ENCODE data around the gene CDH4.

The CDH4 gene

GRCh38 chr20:61766921-61767610 is 515.0 kb downstream of the CDH4 start:
- DNase-seq (ENCODE audit: low read depth) = no peak

- DNase-seq (ENCODE audit: low read depth) = no peak
Observed at GRCh38 chr20:61767761-61768494, 515.9 kb downstream of the CDH4 start.

DNA sequence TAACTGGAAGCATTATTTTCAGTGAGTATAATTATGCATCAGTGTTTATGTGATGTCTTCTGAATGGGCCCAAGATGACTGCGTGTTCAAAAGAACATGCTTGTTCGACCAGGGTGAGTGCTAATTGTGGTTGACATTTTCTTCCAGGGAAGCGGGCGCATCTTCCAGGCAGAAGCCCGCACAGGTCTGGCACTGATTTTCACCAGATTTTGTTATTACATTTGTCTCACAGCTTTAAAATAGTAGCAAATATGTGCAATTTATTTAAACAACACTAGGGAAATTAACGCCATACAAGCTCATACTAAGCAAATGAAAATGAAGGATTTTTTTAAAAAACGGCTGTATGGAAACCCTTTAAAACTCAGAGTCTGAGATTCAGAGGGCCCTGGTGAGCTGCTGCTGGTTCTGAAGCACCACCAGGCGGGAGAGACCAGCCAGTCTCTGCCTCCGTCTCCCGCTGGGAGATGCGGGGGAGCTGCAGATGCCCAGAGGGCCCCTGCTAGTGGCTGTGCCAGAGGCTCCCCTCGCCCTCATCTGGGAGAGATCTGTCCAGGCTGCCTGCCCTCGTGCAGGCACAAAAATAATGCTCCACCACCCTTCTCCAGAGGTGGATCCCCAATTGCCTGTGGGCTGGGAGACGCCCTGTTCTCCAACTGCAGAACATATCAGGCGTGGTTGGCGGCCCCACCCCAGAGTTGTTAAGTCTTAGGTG is 516.7 kb downstream of the CDH4 start:
- no peak for DNase-seq (ENCODE audit: low read depth)

GRCh38 chr20:61769286-61769832 is 517.3 kb downstream of the CDH4 start:
- DNase-seq (ENCODE audit: low read depth) = no peak

DNA sequence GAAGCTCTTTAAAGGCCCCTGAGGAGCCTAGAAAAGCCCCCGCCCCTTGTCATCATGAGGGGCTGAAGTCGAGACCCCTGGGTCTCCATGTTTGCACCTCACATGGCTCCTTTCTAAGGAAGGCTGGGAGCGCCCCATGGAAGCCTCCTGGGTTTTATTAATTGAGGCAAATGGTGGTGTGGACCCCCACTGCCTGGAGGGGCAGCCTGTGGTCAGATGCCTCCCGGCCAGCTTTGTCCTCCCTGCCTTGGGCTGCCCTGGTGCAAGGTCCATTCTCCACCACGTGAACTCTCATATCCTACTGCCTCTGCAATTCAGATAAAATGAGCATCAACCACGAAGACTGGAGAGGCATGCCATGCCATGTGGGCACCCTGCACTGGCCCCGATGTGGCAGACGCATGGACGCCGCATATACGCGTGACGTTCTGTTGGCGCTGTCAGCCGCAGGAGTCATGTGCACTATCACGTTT is 518.1 kb downstream of the CDH4 start:
- DNase-seq (ENCODE audit: low read depth) = no peak

GRCh38 chr20:61771805-61772350 is 519.8 kb downstream of the CDH4 start:
- DNase-seq (ENCODE audit: low read depth) = no peak

DNA sequence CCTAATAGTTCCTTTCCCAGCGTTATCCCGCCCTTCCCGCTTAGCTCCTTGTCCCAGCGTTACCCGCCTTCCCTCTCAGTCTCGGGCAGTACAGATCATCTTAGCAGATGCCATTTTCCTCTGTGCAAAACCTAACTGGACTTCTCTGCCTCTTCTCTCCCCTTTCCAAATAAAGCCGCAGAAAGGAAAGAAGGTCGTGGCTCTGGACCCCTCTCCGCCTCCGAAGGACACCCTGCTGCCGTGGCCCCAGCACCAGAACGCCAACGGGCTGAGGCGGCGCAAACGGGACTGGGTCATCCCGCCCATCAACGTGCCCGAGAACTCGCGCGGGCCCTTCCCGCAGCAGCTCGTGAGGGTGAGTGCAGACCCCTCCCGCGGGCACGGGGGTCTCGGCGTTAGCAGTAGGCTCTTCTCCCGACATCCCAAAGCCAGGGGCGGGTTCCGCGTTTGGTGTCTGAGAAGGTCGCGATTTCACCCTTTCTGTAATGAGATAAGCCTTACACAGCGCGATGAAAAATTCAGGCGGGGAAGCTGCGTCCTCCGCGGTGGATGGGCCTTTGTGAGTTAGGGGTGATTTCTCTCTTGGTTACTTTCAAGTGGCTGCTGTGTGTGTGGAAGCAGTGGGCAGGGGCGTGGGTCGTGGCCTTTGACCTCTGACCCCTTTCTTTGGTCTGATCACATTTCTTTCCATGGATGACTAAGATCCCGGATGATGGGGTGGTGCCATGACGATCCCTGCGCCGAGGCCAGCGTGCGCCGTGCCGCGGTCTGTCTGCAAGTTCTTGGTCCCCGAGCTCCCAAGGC is 521.0 kb downstream of the CDH4 start:
- DNase-seq (ENCODE audit: low read depth) = no peak

DNA sequence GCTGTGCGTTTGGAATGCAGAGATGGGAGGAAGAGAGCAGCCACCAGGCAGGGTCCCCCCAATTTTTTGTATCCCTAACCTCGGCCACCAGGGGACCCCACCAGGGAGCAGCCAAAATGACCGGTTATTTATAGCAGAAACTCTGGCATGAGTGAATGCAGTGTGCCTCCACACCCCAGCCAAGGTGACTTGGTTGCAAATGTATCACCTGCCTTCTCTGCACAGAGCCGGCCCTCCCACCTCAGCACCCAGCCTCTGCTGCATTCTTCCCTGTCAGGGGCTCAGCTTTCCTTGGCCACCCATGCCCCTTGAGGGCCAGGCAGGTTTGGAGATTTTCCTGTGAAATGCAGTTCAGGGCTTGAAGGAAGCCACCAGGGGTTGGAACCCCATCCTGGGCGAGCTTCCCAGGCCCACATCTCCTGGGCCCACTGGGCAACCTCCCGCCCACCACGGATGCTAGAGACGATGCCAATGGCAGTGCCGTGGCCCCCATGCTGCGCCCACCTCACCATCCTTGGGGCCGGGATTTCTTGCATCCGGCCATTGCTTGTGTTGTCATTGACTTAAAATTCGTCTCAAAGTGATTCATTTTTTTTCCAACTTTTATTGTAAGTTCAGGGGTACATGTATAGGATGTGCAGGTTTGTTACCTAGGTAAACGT is 522.0 kb downstream of the CDH4 start:
- DNase-seq (ENCODE audit: low read depth) = no peak

DNA sequence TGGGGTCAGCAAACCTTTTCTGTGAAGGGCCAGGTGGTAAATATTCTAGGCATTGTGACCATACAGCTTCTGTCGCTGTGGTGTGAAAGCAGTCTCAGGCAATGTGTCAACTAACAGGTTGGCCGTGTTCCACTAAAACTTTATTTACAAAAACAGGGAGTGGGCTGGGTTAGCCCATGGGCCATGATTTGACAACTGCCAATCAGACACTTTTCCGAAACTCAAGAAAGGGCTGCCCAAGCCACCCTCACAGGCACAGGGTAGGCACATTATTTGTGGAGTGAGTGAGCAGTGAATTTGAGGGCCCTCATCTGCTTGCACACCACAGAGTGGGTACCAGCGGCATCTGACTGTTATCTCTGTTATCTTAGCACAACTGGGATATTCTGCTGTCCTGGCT is 523.4 kb downstream of the CDH4 start:
- DNase-seq (ENCODE audit: low read depth) = no peak

DNA sequence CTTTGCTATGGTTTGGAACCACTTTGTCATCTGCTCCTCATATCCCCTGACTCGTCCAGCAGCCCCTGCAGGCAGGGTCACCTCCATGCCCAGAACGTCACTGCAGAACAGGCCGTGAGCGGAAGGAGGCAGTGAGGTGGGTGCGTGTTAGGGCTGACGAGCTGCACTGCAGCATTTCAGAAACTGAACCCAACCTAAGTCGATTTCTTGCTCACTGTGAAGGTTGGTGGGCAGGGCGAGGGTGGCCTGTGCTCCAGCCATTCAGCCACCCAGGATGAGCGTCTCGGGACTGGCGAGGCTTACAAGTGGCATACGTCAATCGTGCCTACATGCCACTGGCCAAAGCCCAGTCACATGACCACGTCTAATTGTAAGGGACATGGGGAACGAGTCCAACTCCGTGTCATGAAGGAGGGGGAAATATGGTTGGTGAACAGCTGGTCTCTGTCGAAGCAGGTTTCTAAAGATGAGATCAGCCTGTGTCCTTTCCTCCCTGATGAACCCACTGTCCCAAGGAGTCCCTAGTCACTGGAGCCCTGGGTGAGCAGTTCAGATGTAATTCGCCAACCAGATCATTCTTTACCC is 524.5 kb downstream of the CDH4 start:
- no peak for DNase-seq (ENCODE audit: low read depth)

GRCh38 chr20:61777773-61778494 is 525.9 kb downstream of the CDH4 start:
- no peak for DNase-seq (ENCODE audit: low read depth)

DNA sequence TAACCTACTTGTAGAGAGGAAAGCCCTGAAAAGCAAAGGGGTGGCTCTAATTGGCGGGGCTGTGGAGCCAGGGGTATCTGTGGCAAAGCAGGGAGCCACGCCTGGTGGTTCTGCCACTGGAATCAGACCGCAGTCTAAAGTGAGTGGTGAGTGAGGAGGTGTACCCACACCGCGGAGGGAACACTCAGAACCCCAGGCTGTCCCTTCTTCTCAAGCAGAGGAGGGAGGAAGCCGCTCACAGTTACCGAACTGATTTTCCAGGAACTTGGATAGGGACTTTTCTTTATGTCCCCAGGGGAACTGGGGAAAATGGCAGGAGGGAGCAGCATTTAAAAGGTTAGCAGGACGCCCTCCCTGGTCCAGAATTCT is 526.4 kb downstream of the CDH4 start:
- DNase-seq (ENCODE audit: low read depth) = no peak

DNA sequence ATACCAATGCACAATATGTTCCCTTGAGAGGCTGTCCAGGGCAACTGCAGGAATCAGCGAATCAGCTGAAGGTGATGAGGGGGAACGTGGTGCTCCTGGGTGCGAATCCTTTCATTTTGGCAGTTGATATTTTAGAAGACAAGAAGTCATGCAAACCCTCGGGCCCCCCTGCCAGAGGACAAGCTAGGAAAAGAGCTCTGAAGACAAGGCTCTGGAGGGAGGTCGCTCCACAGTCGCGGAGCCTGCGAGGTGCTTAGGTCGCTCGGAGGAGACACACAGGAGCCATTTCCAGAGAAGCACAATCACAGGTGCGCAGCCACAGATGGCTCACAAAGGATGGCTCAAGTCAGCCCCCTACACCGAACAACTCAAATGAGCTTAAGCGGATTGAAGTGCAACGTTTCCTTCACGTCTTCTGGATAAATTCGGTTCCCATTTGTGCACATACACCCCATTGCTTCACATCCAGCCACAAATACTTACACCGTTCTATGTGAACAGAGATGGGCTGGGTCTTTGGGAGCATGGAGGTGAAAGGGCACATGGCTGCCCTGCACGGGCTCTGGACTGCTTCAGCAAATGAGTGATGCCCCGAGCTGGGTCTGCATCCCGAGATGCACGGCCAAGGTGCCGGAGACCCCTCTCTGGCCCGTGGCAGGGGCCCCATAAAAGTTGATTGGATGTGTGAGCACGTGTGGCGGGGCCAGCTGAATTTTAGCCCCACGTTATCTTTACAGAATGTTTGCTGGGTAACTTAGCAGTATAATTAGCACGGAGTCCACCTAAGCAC is 527.3 kb downstream of the CDH4 start:
- no peak for DNase-seq (ENCODE audit: low read depth)

- no peak for DNase-seq (ENCODE audit: low read depth)
Observed at GRCh38 chr20:61780066-61780465, 528.0 kb downstream of the CDH4 start.

DNA sequence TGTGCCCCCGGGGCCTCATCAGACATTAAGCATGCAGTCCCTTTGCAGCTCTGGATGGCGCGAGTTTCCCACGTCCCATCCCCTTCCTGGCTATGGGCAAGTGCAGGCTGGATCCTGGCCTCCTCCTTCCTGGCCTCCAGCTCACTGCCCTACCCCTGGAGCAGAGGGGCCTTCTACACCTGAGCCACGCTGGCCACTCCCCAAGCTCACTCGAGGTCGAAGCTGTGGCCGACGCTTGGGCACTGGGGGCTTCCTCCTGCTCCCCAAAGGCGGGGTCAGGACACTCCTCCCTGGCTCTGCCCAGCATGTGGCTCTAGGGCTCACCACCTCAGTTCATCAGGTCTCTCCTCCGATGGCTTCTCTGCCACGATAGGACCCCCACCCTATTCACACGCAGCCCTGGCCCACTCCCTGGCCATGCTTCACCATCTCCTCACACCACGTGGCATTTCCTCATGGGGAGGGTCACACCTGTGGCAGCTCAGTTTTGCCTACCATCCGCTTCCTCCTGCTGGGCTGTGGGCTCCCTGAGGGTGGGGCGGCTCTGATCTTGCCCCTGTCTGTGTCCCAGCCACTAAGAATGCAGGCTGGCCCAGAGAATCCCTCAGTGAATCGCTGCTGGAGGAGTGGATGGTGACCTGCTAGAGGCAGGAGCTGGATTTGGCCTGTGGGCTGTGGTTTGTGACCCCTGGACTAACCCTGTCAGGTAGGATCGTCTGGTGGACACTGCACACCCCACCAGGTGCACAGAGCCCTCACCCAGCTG is 532.9 kb downstream of the CDH4 start:
- DNase-seq (ENCODE audit: low read depth) = no peak

GRCh38 chr20:61785567-61785816 is 533.4 kb downstream of the CDH4 start:
- DNase-seq (ENCODE audit: low read depth) = no peak

GRCh38 chr20:61786230-61786629 is 534.2 kb downstream of the CDH4 start:
- no peak for DNase-seq (ENCODE audit: low read depth)

GRCh38 chr20:61788343-61788742 is 536.3 kb downstream of the CDH4 start:
- DNase-seq (ENCODE audit: low read depth) = no peak

DNA sequence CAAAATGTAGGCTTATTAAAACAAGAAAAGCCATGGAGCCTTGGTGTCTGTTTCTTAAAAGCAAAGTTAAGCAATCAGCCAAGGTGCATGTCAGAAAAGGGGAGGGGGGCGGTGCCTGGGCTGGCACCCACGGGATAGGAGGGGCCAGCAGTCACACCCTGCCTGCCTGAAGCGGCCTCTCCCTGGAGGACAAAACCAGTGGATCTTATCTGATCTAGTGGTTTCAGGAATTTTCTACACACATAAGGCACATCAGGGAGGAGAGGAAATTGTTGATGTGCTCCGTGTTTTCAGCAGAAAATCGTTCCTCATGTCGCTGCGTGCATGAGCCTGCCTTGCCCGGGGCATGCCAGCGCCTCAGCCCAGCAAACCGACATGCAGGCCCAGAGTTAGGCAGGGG is 537.3 kb downstream of the CDH4 start:
- DNase-seq (ENCODE audit: low read depth) = no peak
